Measurements from ENCODE around the gene ZFR2. TPM values are rescaled to one million over a fixed set of nuclear protein-coding genes. Genes with fewer than 3 reads are reported as not detected.

ZFR2 gene
- total RNA-seq, 1 donor: not detected

Small RNA genes within 50 kb of the gene (small RNA-seq; reads per million reads assigned to genes)
- not detected for gene AC005777.1

Other genes with a start within 250 kb of the ZFR2 start
- 15.7 and 21.3 TPM in 2 replicates for gene CACTIN, start 242.2 kb downstream of the ZFR2 start, total RNA-seq (ENCODE audit: low replicate concordance)
- gene PIP5K1C, start 168.6 kb downstream of the ZFR2 start, total RNA-seq (ENCODE audit: low replicate concordance): 12.8 and 32.2 TPM in 2 replicates
- not detected in 2 replicates for gene TJP3, start 160.7 kb downstream of the ZFR2 start, total RNA-seq (ENCODE audit: low replicate concordance)
- 15.5 and 39.5 TPM in 2 replicates for gene APBA3, start 107.3 kb downstream of the ZFR2 start, total RNA-seq (ENCODE audit: low replicate concordance)
- 38.8 and 60.5 TPM in 2 replicates for gene MRPL54, start 106.4 kb downstream of the ZFR2 start, total RNA-seq (ENCODE audit: low replicate concordance)
- not detected in 2 replicates for gene RAX2, start 96.8 kb downstream of the ZFR2 start, total RNA-seq (ENCODE audit: low replicate concordance)
- gene MATK, start 82.7 kb downstream of the ZFR2 start, total RNA-seq (ENCODE audit: low replicate concordance): not detected in 2 replicates
- not detected in 2 replicates for gene ATCAY, start 11.6 kb upstream of the ZFR2 start, total RNA-seq (ENCODE audit: low replicate concordance)
- gene NMRK2, start 64.0 kb upstream of the ZFR2 start, total RNA-seq (ENCODE audit: low replicate concordance): not detected in 2 replicates
- gene DAPK3, start 102.1 kb upstream of the ZFR2 start, total RNA-seq (ENCODE audit: low replicate concordance): 64.7 and 82.8 TPM in 2 replicates
- 1,127 and 1,964 TPM in 2 replicates for gene EEF2, start 116.4 kb upstream of the ZFR2 start, total RNA-seq (ENCODE audit: low replicate concordance)
- 21.5 and 23.8 TPM in 2 replicates for gene PIAS4, start 138.7 kb upstream of the ZFR2 start, total RNA-seq (ENCODE audit: low replicate concordance)
- gene ZBTB7A, start 197.9 kb upstream of the ZFR2 start, total RNA-seq (ENCODE audit: low replicate concordance): 23.5 and 31.6 TPM in 2 replicates

All from fibroblast of the aortic adventitia (primary cell).